NCI-H1694 treated with DMSO at 0.1 percent for 48 hours (cell line): Measurements from ENCODE around the gene MC1R.

Experiments used
- DNase-seq: peaks from one replicate; lab custom pipeline; 2025; lab: John Stamatoyannopoulos, UW

MC1R gene

GRCh38 chr16:89897204-89897603, 21.5 kb upstream of the MC1R start:
- no peak for DNase-seq

DNA sequence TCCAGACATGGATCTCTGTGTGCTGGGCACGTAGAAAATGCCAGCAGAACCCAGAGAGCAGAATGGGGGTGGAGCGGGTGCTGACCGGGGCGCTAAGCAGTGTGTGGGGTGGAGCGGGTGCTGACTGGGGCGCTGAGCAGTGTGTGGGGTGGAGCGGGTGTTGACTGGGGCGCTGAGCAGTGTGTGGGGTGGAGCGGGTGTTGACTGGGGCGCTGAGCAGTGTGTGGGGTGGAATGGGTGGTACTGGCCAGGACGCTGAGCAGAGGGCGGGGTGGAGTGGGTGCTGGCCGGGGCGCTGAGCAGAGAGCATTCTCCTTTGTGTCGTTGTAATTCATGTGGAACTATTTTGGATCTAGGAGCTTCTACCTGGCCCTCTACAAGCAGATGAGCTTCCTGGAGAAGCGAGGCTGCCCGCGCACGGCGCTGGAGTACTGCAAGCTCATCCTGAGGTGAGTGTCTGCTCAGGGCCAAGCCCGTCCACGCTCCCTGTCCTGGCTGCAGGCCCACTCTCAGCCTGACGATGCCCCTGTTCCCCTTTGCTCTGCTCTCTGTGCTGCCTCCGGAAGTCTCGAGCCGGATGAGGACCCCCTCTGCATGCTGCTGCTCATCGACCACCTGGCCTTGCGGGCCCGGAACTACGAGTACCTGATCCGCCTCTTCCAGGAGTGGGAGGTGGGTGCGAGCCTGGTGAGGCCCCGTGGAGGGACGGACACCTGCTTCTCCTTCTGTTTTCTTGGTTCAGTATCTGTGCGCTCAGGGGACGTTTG, 20.3 kb upstream of the MC1R start:
- no peak for DNase-seq

DNA sequence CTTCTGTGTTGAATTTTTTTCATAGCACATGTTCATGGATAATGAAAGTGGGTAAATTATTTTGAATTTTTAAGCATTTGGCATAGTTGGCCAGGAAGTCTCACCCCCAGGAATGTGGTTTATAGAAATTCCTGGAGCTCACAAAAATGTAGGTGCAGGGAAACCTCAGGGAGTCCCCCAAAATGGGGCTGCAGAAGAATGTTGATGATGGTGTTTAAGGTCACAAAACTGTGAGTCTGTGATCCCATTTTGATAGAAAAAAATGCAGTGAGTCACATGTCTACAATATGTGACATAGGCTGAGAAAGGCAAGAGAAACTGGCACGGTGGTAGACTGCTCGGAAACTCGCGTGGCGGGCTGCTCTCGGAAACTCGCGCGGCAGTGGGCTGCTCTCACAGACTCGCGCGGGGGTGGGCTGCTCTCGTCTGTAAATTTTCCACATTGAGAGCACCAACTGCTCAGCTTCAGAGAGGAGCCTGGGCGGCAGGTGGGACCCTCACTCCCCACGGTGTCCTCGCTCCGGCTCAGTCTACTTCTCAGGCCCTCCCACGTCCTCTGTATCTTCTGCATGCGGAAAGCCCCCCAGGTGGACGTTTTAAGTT, 18.7 kb upstream of the MC1R start:
- no peak for DNase-seq

DNA sequence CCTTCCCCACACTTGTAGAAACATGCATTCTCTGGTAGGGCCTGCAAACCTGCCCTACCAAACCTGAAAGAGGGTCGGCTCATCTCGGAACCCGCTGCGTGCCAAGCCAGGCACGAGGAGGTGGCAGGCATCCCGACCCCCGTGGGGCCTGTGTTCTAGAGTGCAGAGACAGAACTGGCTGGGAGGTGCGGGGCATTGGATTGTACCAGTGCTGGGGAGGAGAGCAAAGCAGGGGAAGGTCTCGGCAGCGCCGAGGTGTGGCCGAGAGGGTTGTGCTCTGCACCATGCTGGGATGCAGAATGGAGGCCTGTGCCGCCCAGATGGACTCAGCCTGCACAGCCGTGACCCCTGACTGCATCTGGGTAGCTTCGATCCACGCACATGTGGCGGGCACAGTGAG, 17.8 kb upstream of the MC1R start:
- no peak for DNase-seq

DNA sequence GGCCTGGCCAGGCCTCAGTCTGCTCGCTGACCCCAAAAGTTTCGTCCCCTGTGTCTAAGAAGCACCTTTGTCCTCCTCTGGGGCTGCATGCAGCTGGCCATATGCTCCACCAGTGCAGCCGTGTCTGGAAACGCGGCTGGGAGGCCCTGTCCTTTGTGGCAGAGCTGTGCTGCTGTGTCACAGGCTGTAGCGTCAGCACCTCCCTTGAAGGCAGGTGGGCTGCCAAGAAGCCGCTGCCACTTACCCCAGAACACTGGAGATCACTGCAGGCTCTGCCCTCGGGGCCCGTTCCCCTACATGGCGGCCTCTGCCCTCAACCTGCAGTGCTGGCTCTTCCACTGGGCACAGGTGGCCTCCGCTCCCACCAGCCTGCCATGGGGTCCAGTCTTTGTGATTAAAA, 15.7 kb upstream of the MC1R start:
- DNase-seq, result no peak

DNA sequence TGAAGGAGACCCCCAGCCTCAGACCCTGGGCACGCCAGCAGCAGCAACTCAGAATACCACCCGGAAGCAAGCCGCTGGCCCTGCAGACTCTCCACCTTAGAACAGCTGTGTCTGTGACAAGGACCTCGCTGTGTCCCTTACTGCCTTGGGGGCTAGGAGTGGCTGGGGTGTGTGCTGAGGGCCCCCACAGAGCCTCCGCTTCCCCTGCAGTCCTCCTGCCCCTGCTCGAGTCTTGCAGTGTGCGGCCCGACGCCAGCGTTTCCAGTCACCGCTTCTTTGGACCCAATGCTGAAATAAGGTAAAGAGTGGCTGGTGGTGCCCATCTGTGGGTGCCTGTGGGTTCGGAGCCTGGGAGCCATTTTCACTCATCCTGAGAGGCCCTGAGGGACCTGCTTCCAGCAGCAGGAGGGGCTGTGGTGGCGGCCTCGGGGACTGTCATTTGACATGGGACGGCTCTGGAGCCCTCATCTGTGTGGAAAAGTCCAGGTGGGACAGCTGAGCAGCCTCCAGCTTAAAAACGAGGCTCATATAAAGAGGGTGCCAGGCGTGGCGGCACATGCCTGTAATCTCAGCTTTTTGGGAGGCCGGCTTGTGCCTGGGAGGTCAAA, 14.7 kb upstream of the MC1R start:
- DNase-seq, result no peak

GRCh38 chr16:89904606-89905510, 13.8 kb upstream of the MC1R start:
- DNase-seq, result no peak

DNA sequence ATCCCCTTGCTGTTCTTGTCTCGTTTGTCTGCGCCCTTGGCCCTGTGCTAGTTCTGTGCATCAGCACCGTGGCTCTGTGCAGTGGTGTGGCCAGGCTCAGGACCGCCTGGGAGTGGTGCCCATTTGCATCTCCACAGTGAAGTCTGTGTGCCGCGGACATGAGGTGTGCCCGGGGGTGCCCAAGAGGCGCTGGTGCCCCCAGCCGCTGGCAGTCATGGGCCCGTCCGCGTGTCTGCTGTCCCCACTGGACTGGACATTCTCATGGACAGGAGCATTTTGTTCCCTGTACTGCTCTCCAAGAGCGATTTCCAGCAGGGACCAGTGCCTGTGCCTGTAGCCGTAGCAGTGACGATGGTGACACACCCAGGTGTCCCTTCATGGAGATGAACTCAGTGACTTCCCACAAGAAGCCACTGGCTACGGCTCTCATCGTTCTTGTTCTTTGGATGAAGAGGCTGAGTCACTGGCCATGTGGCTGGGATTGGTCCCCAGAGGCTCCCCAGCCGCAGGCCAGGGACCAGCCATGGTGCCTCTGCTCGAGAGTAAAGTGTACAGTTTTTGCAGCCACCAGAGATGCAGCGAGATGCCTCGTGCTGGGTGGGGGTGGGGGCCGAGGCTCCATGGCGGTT, 13.0 kb upstream of the MC1R start:
- DNase-seq, result no peak

- DNase-seq, result no peak
Measured at GRCh38 chr16:89906140-89907025, 12.3 kb upstream of the MC1R start.

DNA sequence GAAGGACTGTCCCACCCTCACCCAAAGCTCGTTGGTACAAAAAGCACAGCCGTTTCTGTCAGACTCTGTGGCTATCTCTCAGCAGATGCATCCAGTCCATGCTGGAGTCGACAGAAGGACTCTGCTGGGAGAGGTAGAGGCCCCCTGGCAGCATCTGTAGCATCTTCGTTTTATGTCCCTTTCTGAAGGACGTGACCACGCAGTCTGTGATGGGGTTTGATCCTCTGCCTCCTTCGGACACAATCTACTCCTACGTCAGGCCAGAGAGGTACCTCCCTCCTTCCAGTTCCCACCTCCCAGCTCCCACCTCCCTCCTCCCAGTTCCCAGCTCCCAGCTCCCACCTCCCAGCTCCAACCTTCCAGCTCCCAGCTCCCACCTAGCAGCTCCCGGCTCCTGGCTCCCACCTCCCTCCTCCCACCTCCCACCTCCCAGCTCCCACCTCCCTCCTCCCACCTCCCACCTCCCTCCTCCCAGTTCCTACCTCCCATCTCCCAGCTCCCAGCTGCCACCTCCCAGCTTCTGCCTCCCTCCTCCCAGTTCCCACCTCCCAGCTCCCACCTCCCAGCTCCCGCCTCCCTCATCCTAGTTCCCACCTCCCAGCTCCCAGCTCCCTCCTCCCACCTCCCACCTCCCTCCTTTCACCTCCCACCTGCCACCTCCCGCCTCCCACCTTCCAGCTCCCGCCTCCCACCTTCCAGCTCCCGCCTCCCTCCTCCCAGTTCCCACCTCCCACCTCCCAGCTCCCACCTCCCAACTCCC, 11.4 kb upstream of the MC1R start:
- no peak for DNase-seq

GRCh38 chr16:89908236-89908635, 10.4 kb upstream of the MC1R start:
- DNase-seq, result no peak

GRCh38 chr16:89909777-89910716, 8.6 kb upstream of the MC1R start:
- peak; percentile 37 for DNase-seq

- DNase-seq, result no peak
Measured at GRCh38 chr16:89910717-89911354, 7.8 kb upstream of the MC1R start.

- DNase-seq, result no peak
Measured at GRCh38 chr16:89911375-89911774, 7.3 kb upstream of the MC1R start.

DNA sequence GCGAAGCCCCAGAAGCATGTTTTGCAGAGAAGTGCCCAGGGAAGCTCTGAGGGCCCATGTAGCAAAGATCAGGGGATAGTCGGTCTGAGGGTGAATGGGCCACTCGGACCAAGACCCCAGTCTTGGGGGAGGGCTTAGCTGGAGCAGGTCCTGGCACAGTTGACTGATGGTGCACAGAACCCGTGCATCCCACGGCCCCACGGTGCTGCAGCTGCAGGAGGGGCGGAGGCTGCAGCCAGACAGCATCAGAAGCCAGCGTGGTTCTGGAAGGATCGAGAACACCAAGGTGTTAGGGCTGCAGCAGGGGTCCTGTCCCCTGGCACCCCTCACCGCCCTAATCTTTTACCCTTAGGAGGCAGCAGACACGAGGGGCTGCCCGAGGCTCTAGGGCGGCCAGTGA, 6.5 kb upstream of the MC1R start:
- no peak for DNase-seq

DNA sequence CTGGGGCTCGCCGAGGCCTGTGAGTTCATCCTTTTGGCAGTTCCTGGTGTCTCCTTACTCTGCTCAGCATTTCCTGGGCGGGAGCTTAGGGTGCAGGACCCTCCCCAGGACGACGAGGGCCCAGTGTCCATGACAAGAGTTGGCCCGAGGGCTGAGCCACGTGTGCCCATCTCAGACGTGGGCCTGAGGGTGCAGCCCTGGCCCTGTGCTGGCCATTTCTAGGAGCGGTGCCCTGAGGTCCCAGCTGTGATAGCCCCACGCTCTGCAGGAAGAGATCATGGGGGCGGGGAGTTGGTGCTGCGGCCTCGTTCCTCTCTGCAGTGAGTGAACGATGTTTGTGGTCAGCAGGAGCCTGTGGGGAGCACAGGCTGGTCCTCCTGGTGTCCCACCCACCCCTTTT, 6.0 kb upstream of the MC1R start:
- DNase-seq, result no peak

GRCh38 chr16:89913408-89914387, 5.0 kb upstream of the MC1R start:
- DNase-seq, result no peak
